ENCODE data around the gene TECPR2.

DNA sequence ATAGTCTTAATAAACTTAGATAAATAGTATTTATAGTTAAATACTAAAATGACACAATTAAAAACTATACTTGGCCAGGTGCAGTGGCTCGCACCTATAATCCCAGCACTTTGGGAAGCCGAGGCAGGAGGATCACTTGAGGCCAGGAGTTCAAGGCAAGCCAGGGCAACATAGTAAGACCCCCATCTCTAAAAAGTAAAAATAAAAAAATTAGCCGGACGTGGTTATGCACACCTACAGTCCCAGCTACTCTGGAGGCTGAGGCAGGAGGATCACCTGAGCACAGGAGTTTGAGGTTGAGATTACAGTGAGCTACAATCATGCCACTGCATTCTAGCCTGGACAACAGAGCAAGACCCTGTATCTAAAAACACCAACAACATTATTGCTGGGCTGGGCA, 16.1 kb upstream of the TECPR2 start:
- TF ChIP-seq, protein P1, sequence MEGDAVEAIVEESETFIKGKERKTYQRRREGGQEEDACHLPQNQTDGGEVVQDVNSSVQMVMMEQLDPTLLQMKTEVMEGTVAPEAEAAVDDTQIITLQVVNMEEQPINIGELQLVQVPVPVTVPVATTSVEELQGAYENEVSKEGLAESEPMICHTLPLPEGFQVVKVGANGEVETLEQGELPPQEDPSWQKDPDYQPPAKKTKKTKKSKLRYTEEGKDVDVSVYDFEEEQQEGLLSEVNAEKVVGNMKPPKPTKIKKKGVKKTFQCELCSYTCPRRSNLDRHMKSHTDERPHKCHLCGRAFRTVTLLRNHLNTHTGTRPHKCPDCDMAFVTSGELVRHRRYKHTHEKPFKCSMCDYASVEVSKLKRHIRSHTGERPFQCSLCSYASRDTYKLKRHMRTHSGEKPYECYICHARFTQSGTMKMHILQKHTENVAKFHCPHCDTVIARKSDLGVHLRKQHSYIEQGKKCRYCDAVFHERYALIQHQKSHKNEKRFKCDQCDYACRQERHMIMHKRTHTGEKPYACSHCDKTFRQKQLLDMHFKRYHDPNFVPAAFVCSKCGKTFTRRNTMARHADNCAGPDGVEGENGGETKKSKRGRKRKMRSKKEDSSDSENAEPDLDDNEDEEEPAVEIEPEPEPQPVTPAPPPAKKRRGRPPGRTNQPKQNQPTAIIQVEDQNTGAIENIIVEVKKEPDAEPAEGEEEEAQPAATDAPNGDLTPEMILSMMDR (IDR thresholded peaks at IDR 0.05): no peak
- no peak for TF ChIP-seq POLR2A (IDR thresholded peaks at IDR 0.05)

Measured in adrenal gland (tissue), 5 donors.